ENCODE data around the gene SEZ6.

DNA sequence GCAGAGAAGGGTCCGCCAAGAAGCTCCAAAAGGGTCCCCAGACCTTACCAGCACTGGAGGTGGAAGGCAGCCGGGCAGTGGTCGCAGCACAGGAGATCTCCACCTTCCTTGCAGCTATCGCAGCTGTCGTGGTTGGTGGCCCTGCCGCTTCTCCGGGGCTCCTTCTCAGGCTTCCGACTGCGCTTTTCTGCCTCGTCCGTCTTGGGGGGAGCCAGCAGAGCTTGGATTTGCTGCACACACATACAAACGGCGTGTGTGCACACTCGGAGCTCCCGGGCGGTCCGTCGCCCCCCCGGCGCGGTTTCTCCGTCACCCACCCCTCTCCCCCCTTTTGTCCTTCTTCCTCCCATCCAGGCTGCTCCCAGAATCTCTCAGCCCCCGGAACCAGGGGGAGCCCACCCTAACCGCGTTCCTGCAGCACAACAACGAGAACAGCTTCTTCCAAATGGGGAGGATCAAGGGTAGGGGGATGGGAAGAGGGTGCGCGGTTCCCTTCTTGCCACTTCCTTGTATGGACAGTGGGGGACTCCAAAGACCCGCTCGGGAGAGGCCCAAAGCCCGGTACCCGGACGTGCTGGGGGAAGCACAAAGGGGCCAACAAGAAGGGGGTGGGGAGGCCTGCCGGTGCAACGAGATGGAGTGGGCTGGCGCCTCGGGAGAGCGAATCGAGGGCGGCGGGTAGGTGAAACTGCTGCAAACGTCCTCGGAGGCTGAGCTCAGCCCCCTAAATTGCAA lies 55.6 kb downstream of the SEZ6 start:
- TF ChIP-seq, protein P1, sequence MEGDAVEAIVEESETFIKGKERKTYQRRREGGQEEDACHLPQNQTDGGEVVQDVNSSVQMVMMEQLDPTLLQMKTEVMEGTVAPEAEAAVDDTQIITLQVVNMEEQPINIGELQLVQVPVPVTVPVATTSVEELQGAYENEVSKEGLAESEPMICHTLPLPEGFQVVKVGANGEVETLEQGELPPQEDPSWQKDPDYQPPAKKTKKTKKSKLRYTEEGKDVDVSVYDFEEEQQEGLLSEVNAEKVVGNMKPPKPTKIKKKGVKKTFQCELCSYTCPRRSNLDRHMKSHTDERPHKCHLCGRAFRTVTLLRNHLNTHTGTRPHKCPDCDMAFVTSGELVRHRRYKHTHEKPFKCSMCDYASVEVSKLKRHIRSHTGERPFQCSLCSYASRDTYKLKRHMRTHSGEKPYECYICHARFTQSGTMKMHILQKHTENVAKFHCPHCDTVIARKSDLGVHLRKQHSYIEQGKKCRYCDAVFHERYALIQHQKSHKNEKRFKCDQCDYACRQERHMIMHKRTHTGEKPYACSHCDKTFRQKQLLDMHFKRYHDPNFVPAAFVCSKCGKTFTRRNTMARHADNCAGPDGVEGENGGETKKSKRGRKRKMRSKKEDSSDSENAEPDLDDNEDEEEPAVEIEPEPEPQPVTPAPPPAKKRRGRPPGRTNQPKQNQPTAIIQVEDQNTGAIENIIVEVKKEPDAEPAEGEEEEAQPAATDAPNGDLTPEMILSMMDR (IDR thresholded peaks at IDR 0.05): no peak
- no peak for TF ChIP-seq POLR2AphosphoS2 (conservative IDR thresholded peaks at IDR 0.05; ENCODE audit: low read length)
- no peak for TF ChIP-seq HDAC2 (IDR thresholded peaks at IDR 0.05)
- TF ChIP-seq SMC3 (IDR thresholded peaks at IDR 0.05): no peak
- TF ChIP-seq, protein P2, sequence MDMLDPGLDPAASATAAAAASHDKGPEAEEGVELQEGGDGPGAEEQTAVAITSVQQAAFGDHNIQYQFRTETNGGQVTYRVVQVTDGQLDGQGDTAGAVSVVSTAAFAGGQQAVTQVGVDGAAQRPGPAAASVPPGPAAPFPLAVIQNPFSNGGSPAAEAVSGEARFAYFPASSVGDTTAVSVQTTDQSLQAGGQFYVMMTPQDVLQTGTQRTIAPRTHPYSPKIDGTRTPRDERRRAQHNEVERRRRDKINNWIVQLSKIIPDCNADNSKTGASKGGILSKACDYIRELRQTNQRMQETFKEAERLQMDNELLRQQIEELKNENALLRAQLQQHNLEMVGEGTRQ (IDR thresholded peaks at IDR 0.05): no peak
- TF ChIP-seq, protein P3, sequence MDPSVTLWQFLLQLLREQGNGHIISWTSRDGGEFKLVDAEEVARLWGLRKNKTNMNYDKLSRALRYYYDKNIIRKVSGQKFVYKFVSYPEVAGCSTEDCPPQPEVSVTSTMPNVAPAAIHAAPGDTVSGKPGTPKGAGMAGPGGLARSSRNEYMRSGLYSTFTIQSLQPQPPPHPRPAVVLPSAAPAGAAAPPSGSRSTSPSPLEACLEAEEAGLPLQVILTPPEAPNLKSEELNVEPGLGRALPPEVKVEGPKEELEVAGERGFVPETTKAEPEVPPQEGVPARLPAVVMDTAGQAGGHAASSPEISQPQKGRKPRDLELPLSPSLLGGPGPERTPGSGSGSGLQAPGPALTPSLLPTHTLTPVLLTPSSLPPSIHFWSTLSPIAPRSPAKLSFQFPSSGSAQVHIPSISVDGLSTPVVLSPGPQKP (IDR thresholded peaks at IDR 0.05; ENCODE audit: low read depth, low read length): no peak
- TF ChIP-seq ESRRA (IDR thresholded peaks at IDR 0.05; ENCODE audit: borderline replicate concordance, low read length): no peak
